MM.1S (cell line): ENCODE results near the gene NPW.

Experiments used
- EZH2 ChIP-seq: fragments of 300-600 bp; sonication (generic); optimal IDR thresholded peaks from 2 replicates; pipeline ENCODE3; 2017; ENCODE audit warnings: low read depth, mild to moderate bottlenecking, antibody characterized with exemption, low read length, mixed read lengths
- TF ChIP-seq, protein P1 (sequence below): fragments of 300-600 bp; sonication (generic); IDR thresholded peaks from 2 replicates; pipeline ENCODE4 v1.5.1; 2016; ENCODE audit warnings: antibody characterized with exemption, low read length, mixed read lengths

- TF ChIP-seq, protein P1, sequence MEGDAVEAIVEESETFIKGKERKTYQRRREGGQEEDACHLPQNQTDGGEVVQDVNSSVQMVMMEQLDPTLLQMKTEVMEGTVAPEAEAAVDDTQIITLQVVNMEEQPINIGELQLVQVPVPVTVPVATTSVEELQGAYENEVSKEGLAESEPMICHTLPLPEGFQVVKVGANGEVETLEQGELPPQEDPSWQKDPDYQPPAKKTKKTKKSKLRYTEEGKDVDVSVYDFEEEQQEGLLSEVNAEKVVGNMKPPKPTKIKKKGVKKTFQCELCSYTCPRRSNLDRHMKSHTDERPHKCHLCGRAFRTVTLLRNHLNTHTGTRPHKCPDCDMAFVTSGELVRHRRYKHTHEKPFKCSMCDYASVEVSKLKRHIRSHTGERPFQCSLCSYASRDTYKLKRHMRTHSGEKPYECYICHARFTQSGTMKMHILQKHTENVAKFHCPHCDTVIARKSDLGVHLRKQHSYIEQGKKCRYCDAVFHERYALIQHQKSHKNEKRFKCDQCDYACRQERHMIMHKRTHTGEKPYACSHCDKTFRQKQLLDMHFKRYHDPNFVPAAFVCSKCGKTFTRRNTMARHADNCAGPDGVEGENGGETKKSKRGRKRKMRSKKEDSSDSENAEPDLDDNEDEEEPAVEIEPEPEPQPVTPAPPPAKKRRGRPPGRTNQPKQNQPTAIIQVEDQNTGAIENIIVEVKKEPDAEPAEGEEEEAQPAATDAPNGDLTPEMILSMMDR = no peak
- TF ChIP-seq EZH2 = no peak
Measured at GRCh38 chr16:2025878-2026460, 6.4 kb downstream of the NPW start.
